Uterus (tissue), 4 donors: ENCODE results near the gene HIVEP3. TPM values are rescaled to one million over a fixed set of nuclear protein-coding genes. Genes with fewer than 3 reads are reported as not detected.

Experiments
- DNase-seq, 2 donors: peaks; one replicate each; pipeline ENCODE4 v3.0.0-alpha.2; 2019 to 2020
- H3K27ac ChIP-seq, 2 donors: fragments of 200-600 bp; sonication (generic); 1 replicate in 1 of 2; 2 replicates in 1 of 2; pipeline ENCODE4 v1.5.1; 2016 to 2018
- H3K27me3 ChIP-seq, 2 donors: fragments of 200-600 bp; sonication (generic); one replicate each; pipeline ENCODE4 v1.5.1; 2018 to 2019; ENCODE audit warnings: control low read depth in 1 of 2
- H3K36me3 ChIP-seq, 2 donors: fragments of 200-600 bp; sonication (generic); one replicate each; pipeline ENCODE4 v1.5.1; 2019; ENCODE audit warnings: control low read depth in 1 of 2
- H3K4me1 ChIP-seq, 2 donors: fragments of 200-600 bp; sonication (generic); one replicate each; pipeline ENCODE4 v1.5.1; 2018 to 2019; ENCODE audit warnings: control low read depth in 1 of 2
- H3K4me3 ChIP-seq, 2 donors: fragments of 200-600 bp; sonication (generic); 1 replicate in 1 of 2; 2 replicates in 1 of 2; pipeline ENCODE4 v1.5.1; 2018 to 2019; ENCODE audit warnings: mild to moderate bottlenecking in 1 of 2
- H3K9me3 ChIP-seq, 2 donors: fragments of 200-600 bp; sonication (generic); one replicate each; pipeline ENCODE4 v1.5.1; 2019; ENCODE audit warnings: control low read depth in 1 of 2
- POLR2A ChIP-seq, 2 donors: fragments of 450-650 bp; IDR thresholded peaks; one replicate each; pipeline ENCODE4 v1.6.1; 2016; ENCODE audit warnings: antibody characterized with exemption in 2 of 2, mild to moderate bottlenecking in 1 of 2, moderate library complexity in 1 of 2
- intact Hi-C: fragments of 100-400 bp; cut with DNase I; formaldehyde crosslinking; loops from one replicate; pipeline ENCODE4 v1.15.1; 2023; ENCODE audit warnings: low total_unique reads
- total RNA-seq, 4 donors: library from RNA; depleted of rRNA in 3 of 4; stranded (reverse); fragments of >200 nt in 3 of 4; gene quantifications; one replicate each; pipeline versions ENCODE4 v1.1.0 to v1.2.4, GENCODE V29; 2014 to 2023
- TF ChIP-seq, protein P1 (sequence below), 4 experiments: fragments of 200-600 bp in 2 of 4; fragments of 450-650 bp in 2 of 4; sonication (generic) in 2 of 4; IDR thresholded peaks; one replicate each; pipeline ENCODE4 v1.5.1; 2016 to 2019; ENCODE audit warnings: antibody characterized with exemption in 4 of 4, mild to moderate bottlenecking in 2 of 4, moderate library complexity in 1 of 4
- donor health status: DM: yes; HTN: yes; CAD: no.

Gene HIVEP3
- total RNA-seq, 4 donors from 2014 or later: 0.51 to 7.6 (median 2.9) TPM

DNA sequence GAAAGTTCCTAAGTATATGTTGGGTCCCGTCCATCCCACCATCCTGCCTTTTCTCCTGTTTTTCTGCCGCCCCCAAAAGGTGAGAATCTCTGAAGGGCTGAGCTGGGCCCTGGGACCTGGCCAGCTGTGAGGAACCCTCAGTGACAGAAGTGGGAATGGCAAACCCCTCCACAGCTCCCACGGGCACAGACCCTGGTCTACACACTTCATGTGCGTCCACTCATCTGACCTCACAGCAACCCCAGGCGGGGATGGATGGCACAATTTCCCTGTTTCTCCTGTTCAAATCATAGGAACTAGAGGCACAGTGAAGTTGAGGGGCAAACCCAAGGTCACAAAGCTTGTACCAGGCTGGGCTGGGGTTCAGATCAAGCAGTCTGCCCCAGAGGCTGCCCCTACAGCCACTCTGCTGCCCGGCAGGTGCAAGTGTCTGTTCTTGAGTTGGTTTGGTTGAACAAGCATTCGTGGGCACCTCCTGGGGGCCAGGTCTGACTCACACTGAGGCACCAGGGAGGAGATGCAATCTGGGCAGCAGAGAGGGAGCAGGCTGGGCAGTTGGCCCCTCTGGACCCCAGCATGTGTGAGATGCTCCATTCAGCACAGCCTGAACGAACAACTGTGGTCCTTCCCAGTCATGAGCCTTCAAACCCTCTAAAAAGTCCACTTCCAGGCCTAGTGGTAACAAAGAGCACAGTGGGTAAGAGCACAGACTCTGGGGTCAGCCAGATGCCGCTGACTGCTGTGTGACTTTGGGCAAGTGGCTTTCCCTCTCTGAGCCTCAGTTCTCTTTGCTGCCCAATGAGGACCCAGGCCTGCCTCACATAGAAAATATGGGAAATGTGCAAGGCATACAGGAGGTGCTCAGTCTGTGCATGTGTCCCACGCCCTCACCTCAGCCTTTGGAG lies 438.3 kb downstream of the HIVEP3 start:
- Histone ChIP-seq H3K4me3 (no peak overlapping the region), H3K36me3 (no peaks in the 10 kb centered on the region), H3K9me3 (no peaks in the 10 kb centered on the region), H3K27me3 (no peaks in the 10 kb centered on the region), H3K4me1 (peaks cover 9 to 10% of the 10 kb centered on the region in 2 donors), H3K27ac (peak overlapping the region in 1 of 2 donors; percentile 56)
- intact Hi-C loops: no loop called here
- DNase-seq: no peak
- TF ChIP-seq, protein P1, sequence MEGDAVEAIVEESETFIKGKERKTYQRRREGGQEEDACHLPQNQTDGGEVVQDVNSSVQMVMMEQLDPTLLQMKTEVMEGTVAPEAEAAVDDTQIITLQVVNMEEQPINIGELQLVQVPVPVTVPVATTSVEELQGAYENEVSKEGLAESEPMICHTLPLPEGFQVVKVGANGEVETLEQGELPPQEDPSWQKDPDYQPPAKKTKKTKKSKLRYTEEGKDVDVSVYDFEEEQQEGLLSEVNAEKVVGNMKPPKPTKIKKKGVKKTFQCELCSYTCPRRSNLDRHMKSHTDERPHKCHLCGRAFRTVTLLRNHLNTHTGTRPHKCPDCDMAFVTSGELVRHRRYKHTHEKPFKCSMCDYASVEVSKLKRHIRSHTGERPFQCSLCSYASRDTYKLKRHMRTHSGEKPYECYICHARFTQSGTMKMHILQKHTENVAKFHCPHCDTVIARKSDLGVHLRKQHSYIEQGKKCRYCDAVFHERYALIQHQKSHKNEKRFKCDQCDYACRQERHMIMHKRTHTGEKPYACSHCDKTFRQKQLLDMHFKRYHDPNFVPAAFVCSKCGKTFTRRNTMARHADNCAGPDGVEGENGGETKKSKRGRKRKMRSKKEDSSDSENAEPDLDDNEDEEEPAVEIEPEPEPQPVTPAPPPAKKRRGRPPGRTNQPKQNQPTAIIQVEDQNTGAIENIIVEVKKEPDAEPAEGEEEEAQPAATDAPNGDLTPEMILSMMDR (IDR thresholded peaks at IDR 0.05): no peak
- TF ChIP-seq POLR2A (IDR thresholded peaks at IDR 0.05): no peak

DNA sequence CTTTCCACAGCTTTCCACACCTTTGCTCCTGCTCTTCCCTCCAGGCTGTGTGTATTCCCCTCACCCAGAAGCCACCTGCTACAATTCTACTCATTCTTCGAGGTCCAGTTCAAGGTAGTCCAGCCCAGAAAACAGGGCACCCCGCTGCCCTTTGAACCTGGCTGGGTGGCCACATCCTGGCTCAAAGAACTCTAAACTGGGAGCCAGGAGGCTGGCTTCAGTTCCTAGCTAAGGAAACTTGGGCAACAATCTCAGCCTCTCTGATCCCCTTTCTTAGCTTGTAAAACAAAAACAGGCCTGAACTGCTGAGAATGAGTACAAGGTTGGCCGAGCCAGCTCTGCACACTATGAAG lies 438.9 kb downstream of the HIVEP3 start:
- no peak overlapping the region for H3K4me3 ChIP-seq
- no peaks in the 10 kb centered on the region for H3K27me3 ChIP-seq
- H3K27ac ChIP-seq: peak overlapping the region in 1 of 2 donors; percentile 56
- no peak for TF ChIP-seq POLR2A (IDR thresholded peaks at IDR 0.05)
- TF ChIP-seq, protein P1 (IDR thresholded peaks at IDR 0.05): no peak
- intact Hi-C loops: no loop called here
- peaks cover 9 to 12% of the 10 kb centered on the region in 2 donors for H3K4me1 ChIP-seq
- no peaks in the 10 kb centered on the region for H3K9me3 ChIP-seq
- no peak for DNase-seq
- no peaks in the 10 kb centered on the region for H3K36me3 ChIP-seq

DNA sequence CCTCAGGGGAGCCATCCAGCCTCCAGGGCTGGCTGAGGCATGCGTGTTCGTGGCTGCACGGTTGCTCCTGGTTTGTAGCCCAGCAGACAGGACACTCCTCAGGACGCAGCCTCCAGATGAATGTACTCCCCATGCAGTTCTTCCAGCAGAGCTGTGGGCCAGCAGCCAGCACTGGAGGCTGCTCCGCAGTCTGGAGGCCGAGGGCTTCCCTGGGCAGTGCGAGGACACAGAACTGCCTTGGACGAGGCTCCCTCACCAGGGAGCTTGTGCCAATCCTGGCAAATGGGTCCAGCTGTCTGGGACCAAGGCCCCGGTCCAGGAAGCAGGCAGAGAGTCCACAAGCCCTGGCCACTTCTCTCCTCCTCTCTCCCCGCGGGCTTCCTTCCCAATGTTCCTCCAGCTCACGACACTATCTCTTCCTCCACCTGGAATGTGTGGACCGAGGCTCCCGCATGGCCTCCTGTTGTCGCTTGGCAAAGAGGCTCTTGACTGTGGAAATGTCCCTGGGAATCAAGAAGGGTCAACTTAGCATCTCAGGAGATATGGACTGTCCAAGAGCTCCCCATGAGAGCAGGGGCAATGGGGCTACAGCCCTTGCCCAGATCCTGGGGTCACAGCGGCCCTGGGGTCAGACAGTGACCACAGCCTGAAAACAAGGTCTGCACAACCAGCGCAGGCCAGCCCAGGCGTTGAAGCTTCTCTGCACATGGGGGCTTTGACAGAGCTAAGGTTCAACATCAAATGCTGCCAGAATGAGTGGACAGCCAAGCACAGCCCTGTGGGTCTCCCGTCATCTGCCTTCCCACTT lies 439.5 kb downstream of the HIVEP3 start:
- Histone ChIP-seq H3K27me3 (no peaks in the 10 kb centered on the region), H3K27ac (peak overlapping the region in 1 of 2 donors; percentile 56), H3K36me3 (no peaks in the 10 kb centered on the region), H3K9me3 (no peaks in the 10 kb centered on the region), H3K4me3 (no peak overlapping the region), H3K4me1 (peaks cover 14 to 17% of the 10 kb centered on the region in 2 donors)
- intact Hi-C loops: no loop called here
- TF ChIP-seq, protein P1 (IDR thresholded peaks at IDR 0.05): no peak
- no peak for TF ChIP-seq POLR2A (IDR thresholded peaks at IDR 0.05)
- DNase-seq: peak; percentile 76 to 79

DNA sequence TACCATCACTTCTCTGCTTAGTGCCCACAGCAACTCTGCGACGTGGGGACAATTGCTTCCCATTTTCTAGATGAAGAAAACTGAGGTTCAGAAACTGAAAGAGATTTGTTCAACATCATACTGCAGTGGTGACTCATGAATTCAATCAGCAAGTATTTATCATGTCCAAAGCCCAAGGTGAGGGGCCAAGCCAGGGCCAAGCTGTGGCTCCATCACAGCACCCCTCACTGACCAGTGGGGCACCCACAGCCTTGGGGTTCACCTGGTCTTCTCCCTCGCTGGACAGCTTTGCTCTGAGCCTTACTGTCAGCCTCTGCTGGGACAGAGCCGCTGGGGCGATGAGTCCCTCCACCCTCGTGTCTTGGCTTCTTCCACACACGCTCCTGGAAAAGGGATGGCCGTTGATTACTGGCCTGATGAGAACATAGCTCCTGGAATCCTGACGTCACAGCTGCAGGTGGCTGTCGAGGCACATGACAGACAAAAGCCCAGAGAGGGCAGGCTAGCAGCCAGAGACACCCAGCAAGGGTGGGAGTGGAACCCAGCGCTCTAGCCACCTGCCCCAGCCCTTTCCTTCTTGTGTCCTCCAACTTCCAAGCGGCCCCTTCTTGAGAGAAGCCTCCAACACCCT lies 440.5 kb downstream of the HIVEP3 start:
- H3K27ac ChIP-seq: no peak overlapping the region
- H3K4me1 ChIP-seq: peaks cover 19 to 24% of the 10 kb centered on the region in 2 donors
- H3K9me3 ChIP-seq: no peaks in the 10 kb centered on the region
- peak in 1 of 2 donors; percentile 15 for DNase-seq
- no peak for TF ChIP-seq POLR2A (IDR thresholded peaks at IDR 0.05)
- TF ChIP-seq, protein P1 (IDR thresholded peaks at IDR 0.05): no peak
- H3K36me3 ChIP-seq: no peaks in the 10 kb centered on the region
- H3K27me3 ChIP-seq: no peaks in the 10 kb centered on the region
- intact Hi-C loops: no loop called here
- no peak overlapping the region for H3K4me3 ChIP-seq
